Measurements from ENCODE around the gene BRIX1. TPM values are rescaled to one million over a fixed set of nuclear protein-coding genes. Genes with fewer than 3 reads are reported as not detected.

BRIX1 gene
- total and polyA plus RNA-seq, 2 donors (not counting 1 experiment from before 2014, with no cell fraction given), result 6.9 to 29.3 TPM

DNA sequence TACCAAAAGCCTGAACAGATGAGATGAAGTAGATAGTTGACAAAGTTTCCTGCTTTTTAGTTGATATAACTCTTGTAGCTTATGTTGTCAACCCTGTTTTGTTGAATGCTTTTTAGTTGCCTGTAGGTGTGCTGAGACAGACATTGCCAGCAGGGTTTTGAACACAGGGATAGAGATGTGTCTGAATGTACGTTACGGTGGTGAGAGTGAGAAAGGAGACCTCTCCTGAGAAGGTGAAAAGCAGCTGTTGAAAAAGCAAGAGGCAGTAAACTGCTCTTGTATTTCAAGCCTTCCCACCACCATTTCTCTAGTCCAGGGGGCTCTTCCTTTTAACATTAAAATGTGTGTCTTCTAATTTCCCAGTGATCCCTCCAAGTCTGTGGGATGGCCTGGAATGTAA lies 28.5 kb downstream of the BRIX1 start:
- no peak overlapping the region for H3K4me3 ChIP-seq (ENCODE audit: control extremely low read depth in 1 of 5, extremely low read depth in 1 of 5, insufficient read depth in 1 of 5, low read depth in 2 of 5, low read length in 4 of 5)
- H3K9me3 ChIP-seq (ENCODE audit: control extremely low read depth in 1 of 3, control insufficient read depth in 2 of 3, insufficient read depth in 1 of 3, low read length in 2 of 3), result no peaks in the 10 kb centered on the region
- TF ChIP-seq, protein P1, sequence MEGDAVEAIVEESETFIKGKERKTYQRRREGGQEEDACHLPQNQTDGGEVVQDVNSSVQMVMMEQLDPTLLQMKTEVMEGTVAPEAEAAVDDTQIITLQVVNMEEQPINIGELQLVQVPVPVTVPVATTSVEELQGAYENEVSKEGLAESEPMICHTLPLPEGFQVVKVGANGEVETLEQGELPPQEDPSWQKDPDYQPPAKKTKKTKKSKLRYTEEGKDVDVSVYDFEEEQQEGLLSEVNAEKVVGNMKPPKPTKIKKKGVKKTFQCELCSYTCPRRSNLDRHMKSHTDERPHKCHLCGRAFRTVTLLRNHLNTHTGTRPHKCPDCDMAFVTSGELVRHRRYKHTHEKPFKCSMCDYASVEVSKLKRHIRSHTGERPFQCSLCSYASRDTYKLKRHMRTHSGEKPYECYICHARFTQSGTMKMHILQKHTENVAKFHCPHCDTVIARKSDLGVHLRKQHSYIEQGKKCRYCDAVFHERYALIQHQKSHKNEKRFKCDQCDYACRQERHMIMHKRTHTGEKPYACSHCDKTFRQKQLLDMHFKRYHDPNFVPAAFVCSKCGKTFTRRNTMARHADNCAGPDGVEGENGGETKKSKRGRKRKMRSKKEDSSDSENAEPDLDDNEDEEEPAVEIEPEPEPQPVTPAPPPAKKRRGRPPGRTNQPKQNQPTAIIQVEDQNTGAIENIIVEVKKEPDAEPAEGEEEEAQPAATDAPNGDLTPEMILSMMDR (IDR thresholded peaks at IDR 0.05), result no peak
- TF ChIP-seq EZH2 (IDR thresholded peaks at IDR 0.05; ENCODE audit: borderline replicate concordance, insufficient read depth, low read depth, low read length, poor library complexity, severe bottlenecking), result no peak
- peaks cover 12 to 45% of the 10 kb centered on the region in 2 experiments for H3K36me3 ChIP-seq (replicated peaks in 1 of 2; ENCODE audit: control extremely low read depth in 1 of 2, control insufficient read depth in 1 of 2, extremely low read depth in 1 of 2, insufficient read depth in 2 of 2, low read length in 1 of 2)
- no peaks in the 10 kb centered on the region for H3K27me3 ChIP-seq (replicated peaks in 1 of 4; ENCODE audit: control extremely low read depth in 1 of 4, control insufficient read depth in 3 of 4, insufficient read depth in 4 of 4, low read length in 3 of 4)
- no peaks in the 10 kb centered on the region for H4K20me1 ChIP-seq (ENCODE audit: control insufficient read depth, insufficient read depth, low read length, poor library complexity, severe bottlenecking)
- Mint-ChIP-seq H3K27ac (no peak overlapping the region), H3K4me3 (no peak overlapping the region), H3K4me1 (no peaks in the 10 kb centered on the region), H3K9me3 (ENCODE audit: insufficient read depth) (no peaks in the 10 kb centered on the region), H3K27me3 (no peaks in the 10 kb centered on the region)
- no peak overlapping the region for H3K27ac ChIP-seq (ENCODE audit: low read length in 2 of 2)
- no peaks in the 10 kb centered on the region for H3K79me2 ChIP-seq (ENCODE audit: control insufficient read depth, insufficient read depth, low read length)
- no peak for DNase-seq
- WGBS (ENCODE audit: insufficient coverage), result no CpG with 5 or more reads among the region's 2 CpGs
- CTCF ChIA-PET, result interaction anchor here (1.8 kb wide), 1 partner anchor 13 kb away, joined by 4 read pairs; no protein-coding TSS in a partner anchor
- H3K4me2 ChIP-seq (replicated peaks; ENCODE audit: low read depth, low read length, poor library complexity, severe bottlenecking), result no peak overlapping the region
- no peak overlapping the region for H2AFZ ChIP-seq (ENCODE audit: insufficient read depth, low read depth, low read length, poor library complexity, severe bottlenecking)
- POLR2A ChIA-PET, result no interaction called here
- ATAC-seq (ENCODE audit: low read depth), result no peak
- intact Hi-C loops (cut with micrococcal nuclease), result no loop called here
- H3K4me1 ChIP-seq (ENCODE audit: control insufficient read depth in 2 of 2, insufficient read depth in 2 of 2, low read length in 2 of 2), result no peaks in the 10 kb centered on the region
- no peak overlapping the region for H3K9ac ChIP-seq (ENCODE audit: low read length)

DNA sequence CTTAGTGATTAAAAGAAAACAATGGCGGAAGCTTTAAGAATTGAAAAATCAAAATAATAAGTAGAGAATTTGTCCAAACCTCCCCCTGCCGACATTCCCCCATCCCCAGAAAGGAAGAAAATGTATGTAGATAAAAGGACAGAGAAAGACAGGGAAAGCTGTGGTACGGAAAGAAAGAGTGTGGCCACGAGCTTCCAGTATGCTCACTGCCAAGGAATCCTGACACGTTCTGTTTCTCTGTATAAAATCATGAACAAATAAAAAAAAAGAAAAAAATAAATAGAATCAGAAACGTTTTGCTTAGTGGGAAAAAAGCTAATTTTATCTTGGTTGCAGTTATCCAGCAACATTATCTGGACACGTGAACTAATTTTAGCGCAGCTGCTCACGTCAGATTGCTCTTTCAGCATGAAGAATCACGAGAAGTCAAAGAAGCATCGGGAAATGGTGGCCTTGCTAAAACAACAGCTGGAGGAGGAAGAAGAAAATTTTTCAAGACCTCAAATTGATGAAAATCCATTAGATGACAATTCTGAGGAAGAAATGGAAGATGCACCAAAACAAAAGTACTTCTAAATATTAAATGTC lies 29.0 kb downstream of the BRIX1 start:
- CTCF ChIA-PET, result interaction anchor here (0.6 to 1.8 kb wide), 2 partner anchors 13 to 1801 kb away, joined by 3 to 4 read pairs; no protein-coding TSS in a partner anchor
- H3K4me2 ChIP-seq (replicated peaks; ENCODE audit: low read depth, low read length, poor library complexity, severe bottlenecking), result no peak overlapping the region
- Mint-ChIP-seq H3K4me1 (no peaks in the 10 kb centered on the region), H3K9me3 (ENCODE audit: insufficient read depth) (no peaks in the 10 kb centered on the region), H3K27ac (no peak overlapping the region), H3K27me3 (no peaks in the 10 kb centered on the region), H3K4me3 (no peak overlapping the region)
- ATAC-seq (ENCODE audit: low read depth) (no peak), DNase-seq (no peak)
- peaks cover 11 to 44% of the 10 kb centered on the region in 2 experiments for H3K36me3 ChIP-seq (replicated peaks in 1 of 2; ENCODE audit: control extremely low read depth in 1 of 2, control insufficient read depth in 1 of 2, extremely low read depth in 1 of 2, insufficient read depth in 2 of 2, low read length in 1 of 2)
- TF ChIP-seq EZH2 (IDR thresholded peaks at IDR 0.05; ENCODE audit: borderline replicate concordance, insufficient read depth, low read depth, low read length, poor library complexity, severe bottlenecking), result no peak
- TF ChIP-seq, protein P1 (IDR thresholded peaks at IDR 0.05), result no peak
- WGBS (ENCODE audit: insufficient coverage), result 98% methylated on average over 6 of the region's 11 CpGs
- intact Hi-C loops (cut with micrococcal nuclease), result no loop called here
- H3K9me3 ChIP-seq (ENCODE audit: control extremely low read depth in 1 of 3, control insufficient read depth in 2 of 3, insufficient read depth in 1 of 3, low read length in 2 of 3), result no peaks in the 10 kb centered on the region
- H3K27ac ChIP-seq (ENCODE audit: low read length in 2 of 2), result no peak overlapping the region
- H4K20me1 ChIP-seq (ENCODE audit: control insufficient read depth, insufficient read depth, low read length, poor library complexity, severe bottlenecking), result no peaks in the 10 kb centered on the region
- H3K4me3 ChIP-seq (ENCODE audit: control extremely low read depth in 1 of 5, extremely low read depth in 1 of 5, insufficient read depth in 1 of 5, low read depth in 2 of 5, low read length in 4 of 5), result no peak overlapping the region
- H3K27me3 ChIP-seq (replicated peaks in 1 of 4; ENCODE audit: control extremely low read depth in 1 of 4, control insufficient read depth in 3 of 4, insufficient read depth in 4 of 4, low read length in 3 of 4), result no peaks in the 10 kb centered on the region
- no peaks in the 10 kb centered on the region for H3K4me1 ChIP-seq (ENCODE audit: control insufficient read depth in 2 of 2, insufficient read depth in 2 of 2, low read length in 2 of 2)
- no peaks in the 10 kb centered on the region for H3K79me2 ChIP-seq (ENCODE audit: control insufficient read depth, insufficient read depth, low read length)
- POLR2A ChIA-PET, result no interaction called here
- no peak overlapping the region for H3K9ac ChIP-seq (ENCODE audit: low read length)
- H2AFZ ChIP-seq (ENCODE audit: insufficient read depth, low read depth, low read length, poor library complexity, severe bottlenecking), result no peak overlapping the region
